Activated CD4-positive, alpha-beta T cell treated with anti-CD3 and anti-CD28 coated beads, Interleukin-10, Interleukin-2, amounts not matched to agents 100 ng/mL and 50 ng/mL, durations not matched to agents 16 hours and 8 hours (primary cell): ENCODE measurements around the gene RNASE13.
"Not testable (repeated sequence)": the region's sequence is repeated elsewhere in the genome, so short reads cannot be mapped to it uniquely, and the experiment has no call there.

Experiments used
- DNase-seq: peaks from one replicate; pipeline ENCODE4 v3.0.0-alpha.2; 2020

The RNASE13 gene

GRCh38 chr14:21040941-21041340, 6.3 kb upstream of the RNASE13 start:
- DNase-seq, result not testable (repeated sequence)

GRCh38 chr14:21040370-21040925, 5.8 kb upstream of the RNASE13 start:
- no peak for DNase-seq

- DNase-seq, result peak; percentile 36
Observed at GRCh38 chr14:21039585-21040369, 5.2 kb upstream of the RNASE13 start.

- no peak for DNase-seq
Observed at GRCh38 chr14:21038441-21039422, 4.1 kb upstream of the RNASE13 start.

- DNase-seq, result no peak
Observed at GRCh38 chr14:21037156-21037555, 2.5 kb upstream of the RNASE13 start.

- DNase-seq, result no peak
Observed at GRCh38 chr14:21036751-21037150, 2.1 kb upstream of the RNASE13 start.

GRCh38 chr14:21033133-21033698, 1.4 kb downstream of the RNASE13 start:
- DNase-seq, result no peak

GRCh38 chr14:21032326-21033132, 2.1 kb downstream of the RNASE13 start:
- no peak for DNase-seq

- DNase-seq, result no peak
Observed at GRCh38 chr14:21030531-21030930, 4.1 kb downstream of the RNASE13 start.

- DNase-seq, result no peak
Observed at GRCh38 chr14:21029917-21030316, 4.7 kb downstream of the RNASE13 start, which contains the start of gene TPPP2. TPPP2 (plus strand) TSS chr14:21030217; CDS start chr14:21030582, 365 bp downstream.

- DNase-seq, result no peak
Observed at GRCh38 chr14:21026988-21027315, 7.7 kb downstream of the RNASE13 start.

GRCh38 chr14:21026274-21026987, 8.2 kb downstream of the RNASE13 start:
- no peak for DNase-seq

GRCh38 chr14:21025371-21026273, 9.0 kb downstream of the RNASE13 start:
- DNase-seq, result no peak

GRCh38 chr14:21024585-21025370, 9.8 kb downstream of the RNASE13 start, which contains the start of gene NDRG2:
NDRG2 (minus strand) TSS chr14:21025061; CDS start chr14:21023315, 1,746 bp downstream.
- peak; percentile 55 for DNase-seq

GRCh38 chr14:21023817-21024584, 10.6 kb downstream of the RNASE13 start:
- no peak for DNase-seq

- DNase-seq, result no peak
Observed at GRCh38 chr14:21023174-21023573, 11.4 kb downstream of the RNASE13 start.

GRCh38 chr14:21022686-21023085, 11.9 kb downstream of the RNASE13 start:
- DNase-seq, result no peak

GRCh38 chr14:21020977-21021545, 13.5 kb downstream of the RNASE13 start:
- no peak for DNase-seq
